Nucleus accumbens (tissue), 56 donors: ENCODE measurements around the gene TPMT.

ENCODE experiments used
- DNase-seq, 56 donors: peaks; one replicate each; lab custom pipeline; 2025; lab: John Stamatoyannopoulos, UW

Gene TPMT

DNA sequence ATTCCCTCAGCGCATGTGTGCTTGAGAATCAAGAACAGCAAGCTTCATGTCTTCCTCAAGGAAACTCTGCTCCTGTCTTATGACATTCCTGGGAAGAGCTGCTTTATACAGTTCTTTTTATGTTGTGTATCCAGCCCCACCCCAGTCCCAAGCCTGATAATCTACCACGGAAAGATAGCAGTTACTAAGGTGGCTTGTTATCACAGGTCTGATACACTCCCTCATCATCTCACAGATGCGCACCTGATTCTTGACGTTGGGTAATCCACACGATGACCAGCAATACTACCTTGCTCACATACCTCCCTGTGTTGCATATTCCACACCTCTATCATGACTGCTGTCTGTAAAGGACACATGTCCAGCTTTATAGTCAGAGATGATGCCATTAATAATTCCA, 35.6 kb downstream of the TPMT start:
- no peak for DNase-seq

DNA sequence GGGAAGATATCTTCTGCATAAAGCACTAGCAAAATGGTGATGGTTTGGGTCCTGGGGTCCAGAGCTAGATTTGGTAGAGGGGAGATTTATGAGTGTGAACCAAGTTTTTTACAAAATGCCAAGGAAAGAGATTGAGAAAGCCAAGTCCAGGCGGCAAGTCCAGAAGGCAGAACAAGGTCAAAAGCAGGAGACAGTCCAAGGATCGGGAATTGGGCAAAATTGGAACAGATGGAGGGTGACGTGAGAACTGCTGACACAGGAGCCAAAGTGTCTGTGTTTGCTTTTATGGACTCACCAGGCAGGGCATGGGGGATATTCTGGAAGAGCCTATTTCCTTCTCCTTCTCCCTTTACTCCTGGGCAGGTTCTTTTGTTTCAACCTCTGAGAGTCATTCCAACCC, 36.5 kb downstream of the TPMT start:
- DNase-seq = no peak

DNA sequence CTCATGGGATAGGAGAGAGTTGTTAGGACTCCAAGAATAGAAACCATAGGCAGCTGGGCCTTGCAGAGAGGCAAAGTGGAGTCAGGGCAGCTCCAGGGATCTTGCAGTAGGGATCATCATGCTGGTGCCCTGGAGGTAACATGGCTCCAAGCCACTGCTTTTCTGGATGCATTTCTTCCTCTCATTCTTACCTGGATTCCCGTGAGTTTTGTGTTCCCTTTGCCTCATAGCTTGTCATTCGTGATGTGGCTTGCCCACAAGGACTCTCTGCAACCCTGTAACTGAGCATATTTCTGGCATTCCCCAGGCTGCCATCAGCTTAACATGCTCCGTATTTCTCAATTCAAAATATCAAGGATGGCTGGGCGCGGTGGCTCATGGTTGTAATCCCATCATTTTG, 37.7 kb downstream of the TPMT start:
- DNase-seq = no peak

DNA sequence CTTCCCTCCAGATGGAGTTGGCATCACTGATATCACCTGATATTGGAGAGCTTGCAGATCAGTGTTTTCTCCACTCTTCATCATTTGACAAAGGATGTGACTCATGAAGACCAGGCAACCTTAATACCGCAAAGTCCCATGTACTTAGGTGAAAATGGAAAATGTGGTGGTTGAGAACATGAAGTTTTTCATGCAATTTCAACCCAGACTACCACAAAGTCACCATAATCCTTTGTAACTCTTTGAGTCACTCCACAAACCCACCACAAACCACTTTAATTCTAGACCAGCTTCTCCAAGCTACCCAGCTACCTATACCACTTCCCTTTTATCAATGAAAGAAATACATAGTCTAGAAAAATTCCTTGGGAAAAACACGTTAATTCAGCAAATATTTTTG, 39.5 kb downstream of the TPMT start:
- no peak for DNase-seq

DNA sequence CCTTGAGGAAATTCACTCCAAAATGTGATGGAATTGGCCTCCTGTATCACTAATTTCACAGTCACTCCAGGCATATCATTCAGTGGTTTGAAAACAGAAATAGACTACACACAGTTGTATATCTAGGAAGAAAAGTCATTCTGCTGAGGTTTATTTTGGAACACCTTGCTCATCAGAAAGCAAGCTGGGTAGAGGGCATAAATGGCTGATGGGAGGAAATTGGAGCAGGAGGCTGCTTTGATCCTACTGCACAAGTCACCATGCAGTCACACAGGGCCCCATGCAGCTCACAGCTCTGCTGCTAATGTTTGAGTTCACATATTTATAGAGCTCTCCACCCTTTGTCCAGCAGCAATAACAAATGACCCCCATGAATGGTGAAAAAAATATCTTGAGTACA, 44.7 kb downstream of the TPMT start:
- no peak for DNase-seq

DNA sequence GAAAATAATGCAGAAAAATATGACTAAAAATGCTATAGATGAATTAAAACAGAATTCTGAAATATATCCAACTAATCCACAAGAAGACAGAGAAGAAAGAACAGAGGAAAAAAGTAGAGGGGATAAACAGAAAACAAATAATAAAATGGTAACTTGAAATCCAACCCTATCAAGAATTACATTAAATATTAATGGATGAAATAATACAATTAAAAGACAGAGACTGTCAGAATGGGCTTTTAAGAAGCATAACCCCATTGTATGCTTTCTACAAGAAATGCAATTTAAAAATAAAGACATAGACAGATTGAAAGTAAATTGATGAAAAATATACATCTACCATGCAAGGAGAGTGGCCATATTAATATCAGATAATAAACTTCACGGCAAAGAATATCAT, 47.8 kb downstream of the TPMT start:
- DNase-seq = no peak

DNA sequence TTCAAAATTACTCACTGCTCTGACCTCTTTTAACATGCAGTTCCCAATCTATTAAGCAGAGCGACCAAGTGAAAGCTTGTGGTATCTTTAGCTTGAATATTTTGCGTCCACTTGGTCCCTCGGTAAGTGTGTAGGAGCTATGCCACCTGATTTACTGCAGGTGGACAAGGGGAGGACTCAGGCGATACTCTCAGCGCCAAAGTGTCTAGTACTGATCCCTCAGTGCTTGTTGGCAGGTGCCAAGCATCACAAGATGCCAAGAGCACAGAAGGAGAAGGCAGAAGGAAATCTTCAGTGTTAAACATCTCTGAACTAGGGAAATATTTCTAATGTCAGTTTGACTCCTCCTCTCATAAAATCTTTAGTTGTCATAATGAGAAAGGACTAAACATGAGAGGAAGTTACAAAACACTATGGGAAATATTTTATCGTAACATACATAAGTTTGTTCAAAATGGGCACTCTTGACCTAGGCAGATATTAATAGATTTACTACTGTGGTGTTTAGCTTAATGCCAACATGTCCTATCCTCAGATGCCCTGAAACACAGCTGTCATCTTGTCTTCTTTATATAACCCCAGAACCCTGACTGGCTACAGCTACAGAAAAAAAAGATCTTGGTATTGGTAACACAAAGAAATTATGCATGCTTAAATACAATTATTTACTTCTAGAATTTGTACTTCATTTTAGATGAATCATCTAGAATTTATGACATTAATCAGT, 51.9 kb downstream of the TPMT start:
- DNase-seq = no peak

DNA sequence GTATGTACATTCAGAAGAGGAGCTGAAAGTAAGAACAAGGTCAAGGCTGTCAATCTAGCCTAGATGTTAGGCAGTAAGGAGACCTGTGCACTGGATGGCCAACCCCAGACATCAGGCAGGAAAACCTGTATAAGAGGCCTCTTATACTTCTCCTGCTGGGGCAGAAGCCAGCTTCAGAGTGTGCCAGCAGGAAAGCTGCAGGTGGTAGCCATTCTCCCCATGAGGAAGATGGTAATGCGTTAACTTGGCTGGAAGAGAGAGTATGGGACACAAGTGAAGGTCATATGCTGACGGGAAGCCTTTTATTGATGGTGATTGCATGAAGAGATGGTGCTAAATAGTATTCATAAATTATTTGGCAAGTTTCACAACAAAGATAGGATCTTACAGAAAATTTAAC, 53.0 kb downstream of the TPMT start:
- no peak for DNase-seq

DNA sequence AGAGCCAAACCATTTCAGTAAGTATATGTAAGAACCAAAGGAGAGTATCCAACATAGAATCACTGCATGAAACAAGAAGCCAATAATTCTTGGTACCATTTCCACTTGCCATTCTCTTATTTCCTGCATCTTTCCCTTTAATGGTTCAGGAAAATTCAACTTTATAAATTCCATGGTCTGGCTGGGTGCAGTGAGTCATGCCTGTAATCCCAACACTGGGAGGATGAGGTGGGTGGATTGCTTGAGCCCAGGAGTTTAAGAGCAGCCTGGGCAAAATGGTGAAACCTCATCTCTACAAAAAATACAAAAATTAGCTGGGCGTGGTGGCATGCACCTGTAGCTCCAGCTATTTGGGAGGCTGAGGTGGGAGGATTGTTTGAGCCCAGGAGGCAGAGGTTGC, 53.6 kb downstream of the TPMT start:
- no peak for DNase-seq

DNA sequence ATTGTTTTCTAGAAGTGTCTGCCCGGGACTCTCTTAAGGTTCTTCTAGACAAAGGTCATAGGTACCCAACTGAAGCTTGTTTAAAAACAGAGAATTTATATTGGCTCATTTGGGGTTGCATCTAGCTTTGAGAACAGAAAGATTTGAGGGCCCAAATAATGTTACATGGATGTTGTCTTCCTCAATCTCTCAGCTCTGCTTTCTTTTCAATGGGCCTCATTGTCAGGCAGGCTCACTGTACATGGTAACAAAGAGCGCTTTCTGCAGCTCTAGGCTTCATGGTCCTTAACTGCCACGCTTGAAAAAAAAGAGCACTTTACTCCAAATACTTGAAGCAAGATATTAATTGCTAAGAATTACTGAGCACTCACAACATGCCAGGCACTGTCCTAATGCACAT, 54.6 kb downstream of the TPMT start:
- DNase-seq = peak in 41 of 56 donors; percentile 0 to 73 (median 32)

DNA sequence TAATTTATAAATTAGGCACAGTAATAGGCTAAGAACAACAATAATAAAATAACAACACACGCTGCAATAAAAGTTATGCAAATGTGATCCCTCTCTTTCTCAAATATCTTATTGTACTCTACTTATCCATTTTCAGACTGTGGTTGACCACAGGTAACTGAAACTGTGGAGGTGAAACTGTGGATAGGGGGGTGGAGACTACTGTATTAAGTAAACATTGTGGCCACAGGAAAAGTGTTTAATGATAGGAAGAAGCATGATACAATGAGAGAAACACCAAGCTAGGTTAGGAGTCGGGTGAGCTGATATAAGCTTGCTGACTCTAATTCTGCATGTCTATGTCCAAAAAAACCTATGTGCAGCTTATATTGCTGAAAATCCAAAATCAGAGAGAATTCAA, 55.4 kb downstream of the TPMT start:
- no peak for DNase-seq

DNA sequence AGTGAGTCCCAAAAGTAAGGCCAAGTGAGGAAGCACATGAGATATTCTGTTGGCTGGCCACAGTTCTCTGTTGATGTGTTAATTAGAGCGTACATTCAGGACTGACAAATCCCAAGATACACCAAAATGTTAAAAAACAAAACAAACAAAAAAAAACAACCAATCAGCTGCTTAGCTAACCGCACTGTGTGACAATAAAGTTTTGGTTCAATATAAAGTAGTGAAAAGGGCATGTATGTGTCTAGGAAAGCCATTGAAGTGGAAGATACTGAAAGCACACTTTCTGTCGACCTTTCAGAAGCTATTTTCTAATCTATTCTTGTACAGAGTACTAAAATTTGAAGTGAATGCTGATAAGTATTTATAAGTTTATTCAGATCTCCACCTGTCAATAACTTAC, 58.5 kb downstream of the TPMT start:
- no peak for DNase-seq

DNA sequence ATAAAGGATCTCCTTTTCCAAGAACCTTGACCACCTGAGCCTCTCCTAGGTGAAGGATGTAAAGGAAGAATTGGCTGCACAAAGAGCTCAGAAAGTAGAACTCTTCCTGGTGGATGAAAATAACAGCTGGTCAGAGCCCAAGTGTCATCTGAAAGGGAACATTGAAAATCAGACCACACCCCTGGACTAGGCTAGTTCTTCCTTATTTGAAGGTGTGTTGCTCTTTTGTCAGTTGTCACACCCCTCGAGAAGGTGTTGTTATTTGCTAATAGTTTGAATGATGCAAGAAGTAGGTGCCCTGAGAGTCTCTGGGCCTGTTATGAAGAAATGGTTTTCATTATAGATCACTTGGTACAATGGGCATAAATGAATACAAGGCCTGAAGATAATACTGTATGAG, 63.5 kb downstream of the TPMT start:
- no peak for DNase-seq

DNA sequence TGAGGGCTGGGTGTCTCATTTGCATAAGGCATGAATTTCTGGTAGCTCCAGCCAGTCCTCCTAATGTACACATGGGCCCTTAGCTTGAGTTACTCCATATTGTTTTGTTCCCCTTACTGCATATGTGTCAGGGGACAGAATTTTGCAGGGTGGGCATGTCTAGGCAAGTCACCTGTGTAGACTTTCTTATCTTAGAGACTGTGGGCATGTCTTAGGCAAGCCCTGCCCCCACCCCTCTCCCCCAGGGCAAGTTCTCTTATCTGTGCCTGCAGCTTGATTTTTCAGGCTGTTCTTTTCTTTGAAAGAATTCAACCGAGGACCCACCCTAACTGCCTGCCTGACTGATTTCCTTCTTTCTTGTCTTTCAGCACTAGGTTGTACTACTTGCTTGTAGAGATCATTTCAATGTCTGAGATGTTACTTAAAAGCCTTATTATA, 64.5 kb downstream of the TPMT start:
- DNase-seq = no peak

DNA sequence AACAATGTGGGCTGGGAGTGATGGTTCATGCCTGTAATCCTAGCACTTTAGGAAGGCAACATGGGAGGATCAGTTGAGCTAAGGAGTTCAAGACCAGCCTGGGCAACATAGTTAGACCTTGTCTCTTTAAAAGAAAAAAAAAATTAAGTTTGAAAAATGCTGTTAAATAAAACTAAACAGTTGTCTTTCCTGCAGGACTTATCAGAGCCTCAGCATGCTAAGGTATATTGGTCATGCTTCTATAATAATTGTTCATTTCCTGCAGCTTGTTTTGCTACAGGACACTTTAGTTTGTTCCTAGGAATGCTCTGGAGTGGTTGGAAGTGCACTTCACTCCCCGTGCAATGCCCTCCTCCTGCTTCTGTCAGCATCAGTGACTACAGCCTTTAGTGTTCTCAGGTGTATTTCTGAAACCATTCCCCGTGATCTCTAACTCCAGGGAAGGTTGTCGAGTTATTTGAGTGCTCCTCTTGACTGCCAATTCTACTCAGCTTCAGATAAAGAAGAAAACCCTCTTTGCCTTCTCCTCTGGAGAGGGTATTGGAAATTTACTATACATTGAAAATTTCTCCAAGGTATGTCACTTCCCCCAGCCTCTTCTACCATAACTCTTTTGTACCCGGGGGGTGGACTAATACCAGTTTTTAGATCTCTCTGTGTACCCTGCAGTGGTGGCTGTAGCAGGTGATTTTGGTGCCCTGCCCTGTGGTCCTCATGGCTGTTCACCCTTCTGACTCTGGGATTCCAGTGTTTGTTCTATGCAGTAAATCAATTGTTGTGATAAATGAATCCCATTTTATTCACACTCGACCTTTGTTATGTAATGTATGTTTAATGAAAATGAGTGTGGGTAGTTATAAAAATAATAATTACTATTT, 66.2 kb downstream of the TPMT start:
- DNase-seq = no peak

DNA sequence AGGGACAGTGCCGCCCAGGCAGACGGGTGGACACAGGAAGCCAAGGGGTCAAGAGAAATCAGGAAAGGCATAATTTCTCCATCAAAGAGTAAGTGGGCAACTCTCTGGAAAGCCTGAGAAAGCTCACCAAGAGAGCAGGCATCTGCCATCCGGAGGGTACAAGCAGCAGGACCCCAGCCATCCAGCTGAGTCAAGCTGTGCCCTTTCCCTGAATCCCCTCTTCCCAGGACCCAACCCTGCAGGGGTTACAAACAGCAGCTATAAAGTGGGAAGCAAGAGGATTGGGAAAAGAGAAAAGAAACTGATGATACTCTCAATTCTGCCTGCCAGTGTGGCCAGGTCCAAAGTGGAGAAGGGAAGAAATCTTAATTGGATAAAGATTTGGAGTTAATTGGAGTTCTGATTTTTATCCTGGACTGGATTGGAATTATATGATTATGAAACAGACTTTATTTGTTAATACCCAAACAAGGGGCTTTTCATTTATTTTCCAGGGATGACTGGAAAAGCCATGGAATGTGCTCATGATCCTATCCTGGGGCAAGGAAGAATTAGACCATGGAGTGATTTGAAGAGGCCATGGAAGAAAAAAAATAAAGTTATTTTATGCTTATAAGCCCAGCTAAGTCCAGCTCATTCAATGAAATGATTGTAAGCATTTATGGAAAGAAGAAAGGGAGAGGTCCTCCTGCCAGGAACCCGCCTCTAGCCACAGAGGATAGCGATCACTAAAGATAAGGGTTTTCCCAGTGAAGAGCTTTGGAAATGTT, 67.3 kb downstream of the TPMT start:
- DNase-seq = no peak

DNA sequence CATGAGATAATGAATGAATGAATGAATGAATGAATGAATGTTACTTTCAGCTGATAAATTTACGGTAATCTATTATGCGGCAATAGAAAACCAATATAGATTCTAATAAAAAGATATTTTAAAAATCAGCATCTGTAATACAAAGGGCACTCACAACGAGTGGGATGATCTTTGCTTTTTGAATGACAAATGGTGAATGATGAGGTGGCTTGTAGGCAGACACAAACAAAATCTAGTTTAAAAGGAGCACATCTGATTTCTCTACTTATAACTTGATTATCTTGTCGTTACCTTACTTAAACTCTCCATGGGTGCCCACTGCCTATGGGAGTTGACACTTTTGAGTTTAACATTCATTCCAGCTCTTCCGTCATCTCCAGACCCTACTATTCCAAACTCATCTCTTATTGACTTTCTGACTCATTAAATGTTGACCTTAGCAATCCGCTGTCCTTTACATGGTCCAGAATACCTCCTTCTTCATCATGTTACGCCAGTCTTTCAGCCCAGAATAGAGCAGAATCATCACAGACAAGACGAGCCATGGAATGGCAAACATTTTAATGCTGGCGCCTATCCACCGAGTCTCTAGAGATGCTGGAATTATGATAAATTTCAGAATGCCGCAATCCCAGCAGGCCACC, 73.7 kb downstream of the TPMT start:
- no peak for DNase-seq

DNA sequence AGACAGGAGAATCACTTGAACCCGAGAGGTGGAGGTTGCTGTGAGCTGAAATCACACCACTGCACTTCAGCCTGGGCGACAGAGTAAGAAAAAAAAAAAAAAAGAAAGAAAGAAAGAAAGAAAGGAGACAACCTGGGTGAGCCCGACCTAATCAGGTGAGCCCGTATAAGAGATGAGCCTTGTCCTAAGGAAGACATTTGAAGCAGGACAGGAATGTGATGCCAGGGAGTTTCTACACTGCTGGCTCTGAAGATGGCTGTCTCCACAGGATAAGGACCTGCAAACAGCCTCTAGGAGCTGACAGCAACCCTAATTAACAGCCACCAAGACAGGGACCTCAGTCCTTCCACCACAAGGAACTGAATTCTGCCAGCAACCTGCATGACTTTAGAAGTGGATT, 74.3 kb downstream of the TPMT start:
- no peak for DNase-seq

DNA sequence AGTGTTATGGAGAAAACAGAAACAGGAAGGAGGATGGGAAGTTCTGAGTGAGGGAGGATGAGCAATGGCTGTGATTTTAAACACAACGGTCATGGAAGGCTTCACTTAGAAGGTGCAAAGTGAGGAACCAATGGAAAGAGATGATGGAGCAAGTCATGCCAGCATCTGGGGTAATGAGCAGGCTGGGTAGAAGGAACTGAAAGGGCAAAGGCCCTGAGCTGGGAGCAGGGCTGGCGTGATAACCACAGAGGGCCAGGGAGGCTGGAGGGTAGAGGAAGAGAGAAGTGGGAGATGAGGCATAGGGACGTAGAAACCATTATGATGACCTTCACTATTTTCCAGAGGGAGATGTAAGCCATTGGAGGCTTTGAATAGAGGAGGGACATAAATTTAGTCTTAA, 76.0 kb downstream of the TPMT start:
- DNase-seq = no peak
